ENCODE data around the gene ATOX1. TPM values are rescaled to one million over a fixed set of nuclear protein-coding genes. Genes with fewer than 3 reads are reported as not detected.

The ATOX1 gene
- total and polyA plus RNA-seq, 9 of the 15 experiments (the other 6 are each of a cell fraction or from before 2014, with no cell fraction given) = 59.2 to 318 (median 86.2) TPM

- no peak for TF ChIP-seq ZNF785 (CRISPR knock-in tag; IDR thresholded peaks at IDR 0.05)
- no peak for TF ChIP-seq FOXP1 (CRISPR knock-in tag; IDR thresholded peaks at IDR 0.05)
- TF ChIP-seq ZNF324 (CRISPR knock-in tag; IDR thresholded peaks at IDR 0.05) = no peak
- TF ChIP-seq ATF2 (CRISPR knock-in tag; IDR thresholded peaks at IDR 0.05) = no peak
Observed at GRCh38 chr5:151734064-151734408, 24.4 kb downstream of the ATOX1 start (continued).

GRCh38 chr5:151733358-151734063, 24.9 kb downstream of the ATOX1 start:
- ChIA-PET POLR2A (no interaction called here), CTCF (ENCODE audit: low intra/inter-chr PET ratio) (no interaction called here)
- FAIRE-seq = no peak
- intact Hi-C loops (cut with micrococcal nuclease) = no loop called here
- no peaks in the 10 kb centered on the region; a peak in 1 of 5 replicates for H3K4me1 ChIP-seq (replicated peaks in 1 of 2; ENCODE audit: control insufficient read depth in 2 of 2, insufficient read depth in 2 of 2, low read length in 2 of 2)
- H3K79me2 ChIP-seq (ENCODE audit: control insufficient read depth, insufficient read depth, low read length) = no peaks in the 10 kb centered on the region
- 52% methylated on average over 9 of the region's 9 CpGs for WGBS (ENCODE audit: insufficient coverage, low coverage, missing lambda C conversion rate)
- H2AFZ ChIP-seq (ENCODE audit: low read depth, low read length) = no peak overlapping the region
- no peak overlapping the region for H3K4me2 ChIP-seq (ENCODE audit: insufficient read depth, low read length)
- no peak overlapping the region for H3K4me3 ChIP-seq
- ATAC-seq = no peak
- DNase-seq (ENCODE audit: extremely low read depth in 1 of 4, low spot score in 3 of 4) = no peak
- no peaks in the 10 kb centered on the region for H3K36me3 ChIP-seq (ENCODE audit: control insufficient read depth, insufficient read depth, low read length)
- no peak overlapping the region for H3K27ac ChIP-seq (ENCODE audit: extremely low read depth, low read depth, low read length)
- no peaks in the 10 kb centered on the region for H3K9me1 ChIP-seq (ENCODE audit: control insufficient read depth, insufficient read depth, low read length)
- no peaks in the 10 kb centered on the region for H3K9me3 ChIP-seq (replicated peaks; ENCODE audit: control insufficient read depth, insufficient read depth, low read depth, low read length)
- no peaks in the 10 kb centered on the region for H3K27me3 ChIP-seq (ENCODE audit: control insufficient read depth in 2 of 2, insufficient read depth in 2 of 2, low read length in 2 of 2)
- no peak for TF ChIP-seq EP300 (IDR thresholded peaks at IDR 0.05; ENCODE audit: low read length)
- TF ChIP-seq IFI16 (CRISPR knock-in tag; IDR thresholded peaks at IDR 0.05) = no peak
- no peak for TF ChIP-seq CHCHD3 (CRISPR knock-in tag; IDR thresholded peaks at IDR 0.05)
- TF ChIP-seq WHSC1 (IDR thresholded peaks at IDR 0.05; ENCODE audit: low read length) = no peak
- TF ChIP-seq C11orf30 (IDR thresholded peaks at IDR 0.05; ENCODE audit: low read depth) = no peak
- no peak for TF ChIP-seq PBX2 (CRISPR knock-in tag; IDR thresholded peaks at IDR 0.05; ENCODE audit: low read depth)
- TF ChIP-seq PBX2 (tag; conservative IDR thresholded peaks at IDR 0.05; ENCODE audit: low read depth) = peak; percentile 38; the same call in 1 of the 2 replicates
- TF ChIP-seq MEIS2 (IDR thresholded peaks at IDR 0.05; ENCODE audit: partially characterized antibody) = peak; percentile 76
- TF ChIP-seq COPS2 (conservative IDR thresholded peaks at IDR 0.05) = no peak
- no peak for TF ChIP-seq FOXM1 (IDR thresholded peaks at IDR 0.05; ENCODE audit: low read depth)
- no peak for TF ChIP-seq FOXM1 (CRISPR knock-in tag; IDR thresholded peaks at IDR 0.05; ENCODE audit: low read depth)
- no TSS peak for BruUV-seq (replicated peaks)
- no peak overlapping the region for H3K9ac ChIP-seq (ENCODE audit: insufficient read depth in 1 of 2, low read depth in 2 of 2, low read length in 2 of 2)
- no peaks in the 10 kb centered on the region for H4K20me1 ChIP-seq (replicated peaks; ENCODE audit: control insufficient read depth, insufficient read depth, low read length)
- in situ Hi-C loops (cut with MboI) = no loop called here
